ENCODE results near the gene PEX16.
A peak's percentile ranks its signal among the peaks of the same experiment; 100 is the strongest.

The PEX16 gene

DNA sequence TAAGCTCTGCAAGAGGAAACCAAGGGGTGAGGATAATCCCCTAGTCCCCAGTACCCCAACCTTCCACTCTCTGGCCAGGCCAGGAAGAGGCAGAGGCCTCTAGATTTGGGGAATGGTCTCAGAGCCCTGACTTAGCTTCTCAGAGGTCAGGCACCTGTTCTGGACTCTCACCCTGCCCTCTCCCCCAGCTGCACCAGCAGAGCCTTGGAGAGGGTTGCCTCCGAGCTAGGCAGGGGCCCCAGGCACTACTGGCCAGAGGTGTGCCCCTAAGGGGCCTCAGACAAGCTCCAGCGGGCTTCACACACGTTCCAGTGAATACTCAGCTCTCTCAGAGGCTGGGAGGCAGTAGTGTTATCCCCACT lies 18.6 kb downstream of the PEX16 start:
- DNase-seq (ENCODE audit: low read depth in 3 of 3), result no peak

DNA sequence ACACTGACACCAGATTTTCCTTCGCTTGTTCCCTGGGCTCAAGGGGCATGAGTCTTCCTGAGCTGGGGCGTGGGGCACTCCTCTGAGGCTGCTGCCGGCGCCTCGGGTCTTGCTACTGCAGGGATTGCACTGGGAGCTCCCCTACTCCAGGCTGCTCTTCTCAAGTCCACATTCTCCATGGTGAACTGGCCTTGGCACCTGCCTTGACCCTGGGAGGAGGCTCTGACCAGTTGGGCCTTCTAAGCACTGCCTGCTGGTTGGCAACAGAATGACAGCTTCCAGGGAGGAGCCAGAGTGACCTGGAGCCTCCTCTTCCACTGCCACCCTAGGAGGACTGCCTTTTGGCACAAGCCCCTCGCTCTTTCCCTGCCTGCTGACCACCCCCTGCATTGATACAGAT lies 20.1 kb downstream of the PEX16 start:
- DNase-seq (ENCODE audit: low read depth in 3 of 3), result no peak

GRCh38 chr11:45896422-45896984 lies 21.2 kb downstream of the PEX16 start:
- DNase-seq (ENCODE audit: low read depth in 3 of 3), result no peak

GRCh38 chr11:45895553-45896259 lies 22.0 kb downstream of the PEX16 start:
- DNase-seq (ENCODE audit: low read depth in 3 of 3), result no peak

DNA sequence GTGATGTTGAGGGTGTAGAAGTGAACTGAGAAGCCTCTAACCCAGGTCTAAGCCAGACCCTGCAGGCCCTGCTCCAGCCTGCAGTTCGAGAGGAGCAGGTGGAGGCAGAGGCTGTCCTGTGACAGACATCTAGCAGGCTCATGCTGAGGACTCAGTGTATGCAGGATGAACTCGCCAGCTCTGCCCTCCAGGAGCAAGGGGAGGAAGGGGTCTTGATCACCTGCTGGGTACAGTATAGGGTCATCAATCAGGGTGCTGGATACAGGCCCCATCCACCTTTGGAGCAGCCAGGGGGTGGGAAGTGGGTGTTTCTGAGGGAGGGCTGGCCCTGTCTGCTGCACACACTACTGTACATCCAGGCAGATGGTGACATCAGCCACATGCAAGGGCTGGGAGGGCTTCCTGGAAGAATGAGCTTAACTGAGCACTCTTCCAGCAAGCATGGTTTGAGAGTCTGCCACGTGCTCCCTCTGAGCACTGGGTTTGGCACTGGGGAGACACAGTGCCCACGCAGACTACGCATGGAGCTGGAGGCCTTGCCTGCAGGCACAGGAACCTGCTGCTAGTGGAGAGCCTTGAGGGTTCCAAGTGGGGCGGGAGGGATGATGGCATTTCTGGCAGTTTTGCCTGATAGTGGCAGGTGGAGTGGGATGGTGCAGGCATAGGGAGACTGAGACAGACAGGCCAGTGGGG lies 23.0 kb downstream of the PEX16 start:
- DNase-seq (ENCODE audit: low read depth in 3 of 3), result no peak

GRCh38 chr11:45892856-45893255 lies 24.8 kb downstream of the PEX16 start:
- no peak for DNase-seq (ENCODE audit: low read depth in 3 of 3)

DNA sequence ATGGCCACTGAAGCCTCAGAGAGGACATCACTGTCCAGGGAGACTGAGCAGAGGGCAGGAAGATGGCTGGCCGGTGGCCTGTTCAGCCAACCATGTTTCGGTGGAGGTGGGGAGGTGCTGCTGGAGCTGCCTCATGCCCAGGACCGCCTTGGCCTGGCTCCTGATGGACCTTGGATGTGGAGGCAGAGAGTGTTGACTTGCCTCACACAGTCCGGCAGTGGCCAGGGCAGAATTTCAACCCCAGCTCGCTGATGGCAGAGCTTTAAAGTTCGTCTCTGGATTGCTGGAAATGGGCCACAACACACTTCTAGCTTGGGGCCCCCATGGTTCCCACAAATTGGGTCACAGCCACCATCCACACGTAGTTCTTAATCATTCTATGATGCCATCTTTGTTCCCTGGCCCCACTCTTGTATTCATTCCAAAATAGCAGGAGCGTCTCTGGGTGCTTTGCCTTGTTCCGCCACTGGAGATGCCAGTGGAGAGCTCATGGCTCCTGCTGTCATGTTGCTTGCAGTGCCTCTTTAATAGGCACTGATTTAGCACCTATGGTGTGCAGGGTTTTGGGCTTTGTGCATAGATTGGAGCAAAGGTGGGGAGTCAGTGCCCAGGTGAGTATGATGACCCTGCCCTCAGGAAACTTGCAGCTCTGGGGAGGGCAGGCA lies 26.7 kb downstream of the PEX16 start:
- DNase-seq (ENCODE audit: low read depth in 3 of 3), result no peak

- DNase-seq (ENCODE audit: low read depth in 3 of 3), result no peak
These were observed 27.7 kb downstream of the PEX16 start for GRCh38 chr11:45889966-45890365.

GRCh38 chr11:45889555-45889954 lies 28.1 kb downstream of the PEX16 start:
- DNase-seq (ENCODE audit: low read depth in 3 of 3), result no peak

DNA sequence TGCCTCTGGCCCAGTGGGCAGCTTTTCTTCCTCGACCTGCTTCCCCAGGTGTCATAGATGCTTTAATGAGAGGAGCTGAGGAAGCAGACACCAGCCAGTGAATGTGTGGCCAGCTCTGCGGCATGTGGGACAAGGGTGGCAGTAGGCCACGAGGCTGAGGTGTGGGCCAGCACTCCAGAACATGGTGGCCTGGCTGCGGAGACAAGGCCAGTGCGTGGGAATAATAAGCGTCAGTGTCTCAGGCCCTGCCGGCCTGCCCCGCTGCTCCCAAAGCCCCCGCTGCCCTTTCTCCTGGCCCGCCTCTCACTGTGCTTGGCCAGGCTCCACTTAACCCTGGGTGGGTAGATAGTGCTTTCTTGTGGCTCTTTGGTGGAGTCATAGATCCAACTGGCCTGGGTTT lies 30.1 kb downstream of the PEX16 start:
- no peak for DNase-seq (ENCODE audit: low read depth in 3 of 3)

DNA sequence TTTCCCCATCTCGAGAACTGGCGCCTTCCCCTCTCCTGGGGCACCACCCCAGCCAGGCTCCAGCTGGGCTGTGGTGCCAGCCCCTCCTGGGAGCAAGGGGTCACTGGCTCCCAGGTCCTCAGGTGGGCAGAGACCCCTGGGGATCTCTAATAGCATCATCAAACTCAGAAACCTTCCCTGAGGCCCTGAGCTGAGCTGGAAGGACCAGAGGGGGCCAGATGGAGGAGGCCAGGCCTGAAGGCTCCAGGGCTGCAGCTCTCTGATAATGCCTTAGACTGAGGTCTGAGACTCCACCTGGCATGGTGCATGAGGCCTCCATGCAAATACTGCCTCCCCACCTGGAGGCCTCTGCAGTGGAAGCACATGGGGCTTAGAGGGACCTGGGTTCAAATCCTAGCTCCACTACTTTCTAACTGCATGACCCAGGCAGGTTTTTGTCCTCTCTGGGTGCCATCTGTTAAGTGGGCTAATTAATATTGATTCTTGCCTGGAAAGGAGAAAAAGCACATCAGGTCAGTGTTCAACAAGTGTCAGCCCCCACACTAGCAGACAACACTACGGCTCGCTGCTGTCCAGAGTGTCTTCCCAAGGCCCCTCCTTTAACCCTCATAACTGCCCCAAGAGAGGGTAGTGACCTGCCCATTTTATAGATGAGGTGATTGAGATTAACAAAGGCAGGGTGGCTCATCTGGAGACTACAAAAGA lies 30.7 kb downstream of the PEX16 start:
- DNase-seq (ENCODE audit: low read depth in 3 of 3), result no peak

GRCh38 chr11:45885921-45886721 lies 31.6 kb downstream of the PEX16 start:
- no peak for DNase-seq (ENCODE audit: low read depth in 3 of 3)

- peak; percentile 10 to 35 (median 16) for DNase-seq (ENCODE audit: low read depth in 3 of 3)
These were observed 32.3 kb downstream of the PEX16 start, which contains the start of gene MAPK8IP1 for GRCh38 chr11:45885274-45885920. Gene MAPK8IP1 (plus strand): TSS chr11:45885651. CDS start chr11:45885821, 170 bp downstream.

DNA sequence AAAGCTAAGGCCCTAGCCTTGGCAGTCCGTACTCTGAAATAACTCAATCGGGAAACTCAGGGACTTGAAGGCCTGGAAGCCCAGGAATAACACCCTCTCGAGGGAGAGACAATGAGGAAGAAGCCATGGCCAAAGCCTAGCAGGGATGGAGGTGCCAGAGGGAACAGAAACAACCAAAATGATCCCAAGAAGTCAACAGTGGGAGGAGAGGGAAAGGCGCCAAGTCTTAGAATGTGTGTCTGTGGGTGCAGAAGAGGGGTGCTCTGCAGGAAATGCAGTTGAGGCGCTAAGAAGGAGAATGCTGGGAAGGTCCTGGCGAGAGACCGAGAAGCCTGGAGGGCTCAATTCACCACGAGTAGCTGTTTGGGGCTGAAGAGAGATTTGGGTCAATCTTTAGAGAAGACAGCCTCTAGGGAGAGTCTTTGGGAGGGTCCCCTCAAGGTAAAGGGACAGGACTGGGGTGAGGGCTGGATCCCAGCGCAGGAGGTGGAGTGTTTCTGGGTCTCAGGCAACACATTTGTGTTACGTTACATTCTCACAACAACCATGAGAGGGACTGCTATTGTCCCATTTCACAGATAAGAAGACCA lies 33.0 kb downstream of the PEX16 start:
- no peak for DNase-seq (ENCODE audit: low read depth in 3 of 3)

GRCh38 chr11:45881708-45882368 lies 35.8 kb downstream of the PEX16 start:
- DNase-seq (ENCODE audit: low read depth in 3 of 3), result no peak

- DNase-seq (ENCODE audit: low read depth in 3 of 3), result no peak
These were observed 36.7 kb downstream of the PEX16 start for GRCh38 chr11:45880772-45881570.

DNA sequence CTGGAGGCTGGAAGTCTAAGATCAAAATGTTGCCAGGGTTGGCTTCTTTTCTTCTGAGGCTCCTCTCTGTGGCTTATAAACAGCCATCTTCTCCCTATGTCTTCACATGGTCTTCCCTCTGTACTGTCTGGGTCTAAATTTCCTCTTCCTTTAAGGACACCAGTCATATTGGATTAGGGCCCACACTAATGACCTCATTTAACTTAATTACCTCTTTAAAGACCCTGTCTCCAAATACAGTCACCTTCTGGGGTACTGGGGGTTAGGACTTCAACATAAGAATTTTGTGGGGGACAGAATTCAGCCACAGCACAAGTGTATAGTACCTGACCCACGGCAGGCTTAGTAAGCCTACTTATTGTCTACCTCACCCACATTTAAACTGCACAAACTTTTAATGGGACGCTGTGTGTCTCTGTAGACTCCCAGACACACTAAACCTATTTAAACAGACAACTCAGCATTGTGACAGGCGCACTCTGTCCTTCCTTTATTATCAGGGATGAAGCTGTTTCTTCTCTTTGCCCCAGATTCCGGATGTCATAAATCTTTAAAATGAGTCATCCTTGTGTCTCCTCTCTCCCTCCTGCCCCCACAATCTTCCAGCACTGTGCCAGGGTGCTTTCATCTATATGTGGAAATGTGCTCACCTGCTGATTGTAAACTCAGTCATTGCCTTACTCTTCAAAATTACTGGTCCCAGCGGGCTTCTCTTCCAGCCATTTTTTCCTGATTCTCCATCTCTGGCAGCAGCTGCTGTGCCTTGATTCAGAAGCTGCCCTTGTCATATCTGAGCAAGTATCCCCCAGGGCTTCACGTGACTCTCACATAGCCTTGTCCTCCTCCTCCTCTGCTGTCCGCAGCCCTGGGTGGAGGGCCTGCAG lies 37.6 kb downstream of the PEX16 start:
- no peak for DNase-seq (ENCODE audit: low read depth in 3 of 3)

DNA sequence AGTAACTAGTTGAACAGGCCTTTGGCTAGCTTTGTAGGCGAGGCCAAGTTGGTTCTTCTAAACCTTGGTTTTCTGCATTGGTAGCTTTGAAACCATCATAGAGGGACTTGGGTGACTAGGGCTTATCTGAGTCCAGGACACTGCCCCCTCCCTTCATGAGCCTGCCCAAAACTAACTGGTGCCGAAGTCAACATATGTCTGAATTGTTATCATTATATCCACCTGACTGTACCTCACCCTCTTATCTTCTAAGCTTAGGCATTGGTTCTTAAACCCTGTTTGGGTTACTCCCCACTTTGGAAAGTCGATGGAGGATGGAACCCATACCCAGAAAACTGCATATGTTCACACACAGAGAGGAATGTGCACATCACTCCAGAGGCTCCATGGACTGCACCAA lies 39.8 kb downstream of the PEX16 start:
- DNase-seq (ENCODE audit: low read depth in 3 of 3), result no peak

All from stimulated activated CD4-positive, alpha-beta T cell treated with anti-CD3 and anti-CD28 coated beads, TNF-alpha, amount 100 ng/mL, for 24 hours (primary cell).